HAP-1 (cell line): ENCODE measurements around the gene CLCN4.
A peak's percentile ranks its signal among the peaks of the same experiment; 100 is the strongest.

ENCODE experiments used
- DNase-seq, 2 experiments: peaks; one replicate each; pipeline ENCODE4 v3.0.0-alpha.2; 2016 to 2020; ENCODE audit warnings: low spot score in 2 of 2
- H3K27me3 ChIP-seq: fragments of 250-450 bp; sonication (Bioruptor Pico); 2 replicates; pipeline ENCODE4 v1.5.1; 2020; ENCODE audit warnings: low read depth, mild to moderate bottlenecking, moderate library complexity
- H3K36me3 ChIP-seq: fragments of 250-450 bp; sonication (Bioruptor Pico); replicated peaks from 2 replicates; pipeline ENCODE4 v1.5.1; 2020; ENCODE audit warnings: mild to moderate bottlenecking
- H3K4me1 ChIP-seq: fragments of 250-450 bp; sonication (Bioruptor Pico); 2 replicates; pipeline ENCODE4 v1.5.1; 2020; ENCODE audit warnings: mild to moderate bottlenecking
- H3K4me3 ChIP-seq: fragments of 250-450 bp; sonication (Bioruptor Pico); 2 replicates; pipeline ENCODE4 v1.5.1; 2020; ENCODE audit warnings: mild to moderate bottlenecking, moderate library complexity
- H3K9me3 ChIP-seq: fragments of 250-450 bp; sonication (Bioruptor Pico); 2 replicates; pipeline ENCODE4 v1.5.1; 2020; ENCODE audit warnings: mild to moderate bottlenecking, moderate library complexity
- in situ Hi-C: fragments of 300-500 bp; cut with MboI; formaldehyde crosslinking; loops from 3 replicates; pipeline ENCODE4 v1.14.3; 2020; ENCODE audit warnings: low sequenced_read_pairs, inconsistent platforms, mixed read lengths

The CLCN4 gene

GRCh38 chrX:10163031-10163430 is 6.3 kb downstream of the CLCN4 start:
- no peak for DNase-seq
- H3K9me3 ChIP-seq = no peaks in the 10 kb centered on the region
- in situ Hi-C loops = no loop called here
- no peaks in the 10 kb centered on the region for H3K36me3 ChIP-seq
- no peaks in the 10 kb centered on the region for H3K4me1 ChIP-seq
- H3K27me3 ChIP-seq = no peaks in the 10 kb centered on the region
- no peak overlapping the region for H3K4me3 ChIP-seq

- in situ Hi-C loops = no loop called here
- Histone ChIP-seq H3K27me3 (no peaks in the 10 kb centered on the region), H3K4me1 (no peaks in the 10 kb centered on the region), H3K4me3 (no peak overlapping the region), H3K36me3 (no peaks in the 10 kb centered on the region), H3K9me3 (no peaks in the 10 kb centered on the region)
- no peak for DNase-seq
Observed at GRCh38 chrX:10164879-10165278, 8.1 kb downstream of the CLCN4 start.

GRCh38 chrX:10165580-10166247 is 8.9 kb downstream of the CLCN4 start:
- in situ Hi-C loops = no loop called here
- no peak for DNase-seq
- no peaks in the 10 kb centered on the region for H3K9me3 ChIP-seq
- H3K4me1 ChIP-seq = no peaks in the 10 kb centered on the region
- H3K36me3 ChIP-seq = no peaks in the 10 kb centered on the region
- H3K27me3 ChIP-seq = no peaks in the 10 kb centered on the region
- no peak overlapping the region for H3K4me3 ChIP-seq

- Histone ChIP-seq H3K9me3 (no peaks in the 10 kb centered on the region), H3K4me3 (no peak overlapping the region), H3K4me1 (no peaks in the 10 kb centered on the region), H3K36me3 (no peaks in the 10 kb centered on the region), H3K27me3 (no peaks in the 10 kb centered on the region)
- in situ Hi-C loops = no loop called here
- no peak for DNase-seq
Observed at GRCh38 chrX:10166248-10166716, 9.5 kb downstream of the CLCN4 start.

GRCh38 chrX:10166731-10167151 is 10.0 kb downstream of the CLCN4 start:
- no peaks in the 10 kb centered on the region for H3K27me3 ChIP-seq
- no peak for DNase-seq
- no peak overlapping the region for H3K4me3 ChIP-seq
- H3K4me1 ChIP-seq = no peaks in the 10 kb centered on the region
- in situ Hi-C loops = no loop called here
- no peaks in the 10 kb centered on the region for H3K36me3 ChIP-seq
- H3K9me3 ChIP-seq = no peaks in the 10 kb centered on the region

GRCh38 chrX:10167573-10167972 is 10.8 kb downstream of the CLCN4 start:
- Histone ChIP-seq H3K9me3 (no peaks in the 10 kb centered on the region), H3K4me3 (no peak overlapping the region), H3K36me3 (no peaks in the 10 kb centered on the region), H3K27me3 (no peaks in the 10 kb centered on the region), H3K4me1 (no peaks in the 10 kb centered on the region)
- in situ Hi-C loops = no loop called here
- no peak for DNase-seq

- Histone ChIP-seq H3K9me3 (no peaks in the 10 kb centered on the region), H3K4me3 (no peak overlapping the region), H3K4me1 (no peaks in the 10 kb centered on the region; the same call in 1 of the 2 replicates), H3K36me3 (no peaks in the 10 kb centered on the region), H3K27me3 (no peaks in the 10 kb centered on the region)
- in situ Hi-C loops = no loop called here
- no peak for DNase-seq
Observed at GRCh38 chrX:10168226-10168625, 11.5 kb downstream of the CLCN4 start.

GRCh38 chrX:10169175-10169574 is 12.4 kb downstream of the CLCN4 start:
- in situ Hi-C loops = no loop called here
- no peaks in the 10 kb centered on the region for H3K27me3 ChIP-seq

GRCh38 chrX:10171249-10171648 is 14.5 kb downstream of the CLCN4 start:
- no peaks in the 10 kb centered on the region for H3K27me3 ChIP-seq
- DNase-seq = no peak
- no peaks in the 10 kb centered on the region for H3K9me3 ChIP-seq
- no peaks in the 10 kb centered on the region; the same call in 1 of the 2 replicates for H3K4me1 ChIP-seq
- no peak overlapping the region for H3K4me3 ChIP-seq
- in situ Hi-C loops = no loop called here
- H3K36me3 ChIP-seq = no peaks in the 10 kb centered on the region

More at GRCh38 chrX:10169175-10169574, 12.4 kb downstream of the CLCN4 start:
- DNase-seq = no peak
- no peaks in the 10 kb centered on the region for H3K9me3 ChIP-seq
- H3K4me3 ChIP-seq = no peak overlapping the region
- no peaks in the 10 kb centered on the region for H3K36me3 ChIP-seq
- H3K4me1 ChIP-seq = no peaks in the 10 kb centered on the region; the same call in 1 of the 2 replicates

GRCh38 chrX:10172877-10173276 is 16.1 kb downstream of the CLCN4 start:
- no peak for DNase-seq

GRCh38 chrX:10173331-10173900 is 16.6 kb downstream of the CLCN4 start:
- no peaks in the 10 kb centered on the region for H3K36me3 ChIP-seq
- no peaks in the 10 kb centered on the region for H3K9me3 ChIP-seq
- in situ Hi-C loops = no loop called here
- no peaks in the 10 kb centered on the region; the same call in 1 of the 2 replicates for H3K4me1 ChIP-seq
- H3K27me3 ChIP-seq = no peaks in the 10 kb centered on the region
- DNase-seq = peak; percentile 22 to 65
- no peak overlapping the region for H3K4me3 ChIP-seq

More at GRCh38 chrX:10172877-10173276, 16.1 kb downstream of the CLCN4 start:
- in situ Hi-C loops = no loop called here
- no peaks in the 10 kb centered on the region for H3K27me3 ChIP-seq
- no peaks in the 10 kb centered on the region; the same call in 1 of the 2 replicates for H3K4me1 ChIP-seq
- H3K36me3 ChIP-seq = no peaks in the 10 kb centered on the region
- no peak overlapping the region for H3K4me3 ChIP-seq
- no peaks in the 10 kb centered on the region for H3K9me3 ChIP-seq

- DNase-seq = no peak
- no peaks in the 10 kb centered on the region; the same call in 1 of the 2 replicates for H3K4me1 ChIP-seq
- no peaks in the 10 kb centered on the region for H3K9me3 ChIP-seq
- in situ Hi-C loops = no loop called here
- H3K36me3 ChIP-seq = no peaks in the 10 kb centered on the region
- H3K27me3 ChIP-seq = no peaks in the 10 kb centered on the region
- no peak overlapping the region for H3K4me3 ChIP-seq
Observed at GRCh38 chrX:10174051-10174450, 17.3 kb downstream of the CLCN4 start.

- no peaks in the 10 kb centered on the region for H3K9me3 ChIP-seq
- in situ Hi-C loops = loop anchor here (25.0 kb wide), 2 partner anchors 562 to 1587 kb away; partner anchors contain the start of gene MSL3
- DNase-seq = no peak
- no peaks in the 10 kb centered on the region for H3K27me3 ChIP-seq
- H3K4me1 ChIP-seq = no peaks in the 10 kb centered on the region; the same call in 1 of the 2 replicates
- H3K4me3 ChIP-seq = no peak overlapping the region
- no peaks in the 10 kb centered on the region for H3K36me3 ChIP-seq
Observed at GRCh38 chrX:10174810-10175209, 18.0 kb downstream of the CLCN4 start.

- Histone ChIP-seq H3K4me1 (no peaks in the 10 kb centered on the region; the same call in 1 of the 2 replicates), H3K4me3 (no peak overlapping the region), H3K36me3 (no peaks in the 10 kb centered on the region), H3K9me3 (no peaks in the 10 kb centered on the region), H3K27me3 (no peaks in the 10 kb centered on the region)
- DNase-seq = no peak
- in situ Hi-C loops = loop anchor here (25.0 kb wide), 2 partner anchors 562 to 1587 kb away; partner anchors contain the start of gene MSL3
Observed at GRCh38 chrX:10175319-10175871, 18.6 kb downstream of the CLCN4 start.
